Left renal pelvis (tissue), 4 donors: ENCODE results near the gene JPT2. TPM values are rescaled to one million over a fixed set of nuclear protein-coding genes. Genes with fewer than 3 reads are reported as not detected.
"Not testable (repeated sequence)": the region's sequence is repeated elsewhere in the genome, so short reads cannot be mapped to it uniquely, and the experiment has no call there.

Experiments used
- DNase-seq, 4 donors: peaks; one replicate each; pipeline ENCODE4 v3.0.0-alpha.2; 2013; ENCODE audit warnings: low read depth in 4 of 4, low spot score in 3 of 4
- polyA plus RNA-seq, 4 donors: library from polyadenylated mRNA; unstranded; fragments of 120-200 nt; gene quantifications; one replicate each; pipeline ENCODE4 v1.2.1, GENCODE V29; 2013; ENCODE audit not compliant: insufficient read length in 4 of 4

Gene JPT2
- polyA plus RNA-seq, 4 donors = 49.3 to 88.7 (median 87.9) TPM

- peak; percentile 69 to 89 (median 82) for DNase-seq
These were observed 27.8 kb downstream of the JPT2 start, which contains the start of gene MAPK8IP3 for GRCh38 chr16:1705688-1706385. Gene MAPK8IP3 (plus strand): TSS chr16:1706195. CDS start chr16:1706340, 145 bp downstream.

DNA sequence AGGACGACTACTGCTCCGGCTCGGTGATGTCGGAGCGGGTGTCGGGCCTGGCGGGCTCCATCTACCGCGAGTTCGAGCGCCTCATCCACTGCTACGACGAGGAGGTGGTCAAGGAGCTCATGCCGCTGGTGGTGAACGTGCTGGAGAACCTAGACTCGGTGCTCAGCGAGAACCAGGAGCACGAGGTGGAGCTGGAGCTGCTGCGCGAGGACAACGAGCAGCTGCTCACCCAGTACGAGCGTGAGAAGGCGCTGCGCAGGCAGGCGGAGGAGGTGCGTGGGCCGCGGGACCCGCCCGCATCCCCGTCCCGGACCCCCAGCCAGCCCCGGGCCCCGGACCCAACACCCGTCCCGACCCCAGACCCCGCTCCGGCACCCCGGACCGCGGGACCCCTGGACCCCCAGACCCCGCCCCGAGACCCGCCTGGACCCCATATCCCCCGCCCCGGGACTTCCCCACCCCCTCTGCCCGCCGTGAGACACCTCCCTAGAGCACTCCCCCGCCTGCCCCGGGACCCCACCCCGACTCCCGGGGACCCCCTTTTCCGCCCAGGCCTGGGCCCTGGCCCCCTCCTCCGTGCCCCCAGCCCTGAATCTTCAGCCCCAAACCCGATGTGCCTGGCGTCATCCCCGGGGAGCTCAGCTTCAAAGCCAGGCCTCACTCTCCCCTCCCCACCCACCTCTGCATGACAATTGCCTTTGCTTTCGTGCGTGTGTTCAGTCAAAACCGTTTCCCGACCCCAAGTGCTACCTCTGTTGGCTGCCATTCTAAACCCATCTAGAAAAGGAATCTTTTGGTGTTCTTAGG is 28.5 kb downstream of the JPT2 start:
- no peak for DNase-seq

DNA sequence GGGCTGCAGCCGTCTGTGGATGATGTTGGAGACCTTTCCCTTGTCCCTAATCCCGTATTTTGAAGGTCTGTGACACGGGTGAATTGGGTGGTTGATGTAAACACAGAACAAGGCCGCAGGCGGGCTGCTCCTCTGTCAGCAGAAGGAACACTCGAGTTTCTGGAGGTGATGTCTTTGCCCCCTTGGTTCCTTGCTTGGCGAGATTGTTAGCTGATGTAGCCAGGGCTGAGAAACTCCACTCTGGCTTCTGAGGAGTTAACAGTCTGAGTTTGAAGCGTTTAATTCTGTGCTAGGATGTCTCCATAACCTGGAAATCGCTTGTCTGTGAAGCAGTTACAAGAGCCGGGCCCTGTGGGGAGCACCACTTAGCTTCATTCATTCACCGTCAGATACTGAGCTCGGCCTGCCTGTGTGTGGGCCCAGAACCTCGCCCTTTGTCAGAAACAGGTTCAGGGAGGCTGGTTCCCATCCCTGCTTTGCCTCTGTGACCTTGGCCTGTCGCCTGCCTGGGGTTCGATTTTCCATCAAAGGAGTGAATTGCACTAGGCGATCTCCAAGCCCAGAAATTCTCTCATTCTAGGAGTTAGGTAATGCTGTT is 29.2 kb downstream of the JPT2 start:
- DNase-seq = no peak

DNA sequence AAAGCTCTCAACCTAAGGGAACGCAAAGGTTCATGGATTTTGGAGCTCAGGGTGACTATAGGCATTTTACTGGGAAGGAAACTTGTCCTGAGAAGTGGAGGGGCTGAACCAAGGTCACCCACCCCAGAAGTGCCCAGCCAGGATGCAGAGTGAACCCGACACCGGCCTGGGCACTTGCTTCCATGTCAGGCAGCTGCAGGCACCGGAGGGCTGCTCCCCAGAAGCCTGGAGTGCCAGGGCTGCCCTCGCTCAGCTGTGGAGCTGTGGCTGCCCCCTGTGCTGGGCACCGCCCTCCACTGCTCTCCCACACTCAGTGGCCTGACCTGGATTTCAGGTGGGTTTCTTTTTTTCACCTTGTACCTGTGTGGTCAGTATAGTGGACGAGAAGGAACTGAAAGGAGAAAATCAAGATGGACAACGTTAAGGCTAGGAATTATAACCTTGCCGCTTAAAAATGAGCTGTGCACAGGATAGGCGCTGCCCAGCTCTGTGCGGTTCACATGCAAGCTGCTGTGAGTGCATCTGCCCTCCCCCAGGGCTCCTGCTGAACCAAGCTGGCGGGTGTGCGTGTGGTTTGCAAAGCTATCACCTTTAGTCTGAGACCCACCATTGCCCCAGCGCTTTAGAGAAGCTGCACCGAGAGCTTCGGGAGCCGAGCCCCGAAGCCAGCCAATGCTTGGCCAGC is 30.1 kb downstream of the JPT2 start:
- no peak for DNase-seq

DNA sequence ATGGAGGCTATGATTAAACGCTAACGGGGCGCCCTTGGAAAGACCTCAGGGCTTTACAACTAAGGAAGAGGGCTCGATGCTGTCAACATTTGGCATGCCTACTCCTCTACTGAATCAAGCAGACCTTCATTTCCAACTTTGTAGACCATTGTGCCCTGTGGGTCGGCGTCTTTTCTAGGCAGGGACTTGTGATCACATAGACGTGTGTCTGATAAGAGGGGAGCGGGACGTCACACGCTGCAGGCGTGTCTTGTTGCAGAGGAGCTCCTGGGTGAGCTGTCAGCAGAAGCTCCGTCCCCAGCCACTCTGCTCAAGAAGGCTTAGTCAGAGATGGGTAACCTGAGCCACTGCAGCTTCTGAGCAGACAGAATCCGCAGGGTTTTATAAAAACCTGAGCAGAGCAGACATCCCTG is 30.7 kb downstream of the JPT2 start:
- DNase-seq = no peak

- no peak for DNase-seq
These were observed 31.3 kb downstream of the JPT2 start for GRCh38 chr16:1709356-1709755.

DNA sequence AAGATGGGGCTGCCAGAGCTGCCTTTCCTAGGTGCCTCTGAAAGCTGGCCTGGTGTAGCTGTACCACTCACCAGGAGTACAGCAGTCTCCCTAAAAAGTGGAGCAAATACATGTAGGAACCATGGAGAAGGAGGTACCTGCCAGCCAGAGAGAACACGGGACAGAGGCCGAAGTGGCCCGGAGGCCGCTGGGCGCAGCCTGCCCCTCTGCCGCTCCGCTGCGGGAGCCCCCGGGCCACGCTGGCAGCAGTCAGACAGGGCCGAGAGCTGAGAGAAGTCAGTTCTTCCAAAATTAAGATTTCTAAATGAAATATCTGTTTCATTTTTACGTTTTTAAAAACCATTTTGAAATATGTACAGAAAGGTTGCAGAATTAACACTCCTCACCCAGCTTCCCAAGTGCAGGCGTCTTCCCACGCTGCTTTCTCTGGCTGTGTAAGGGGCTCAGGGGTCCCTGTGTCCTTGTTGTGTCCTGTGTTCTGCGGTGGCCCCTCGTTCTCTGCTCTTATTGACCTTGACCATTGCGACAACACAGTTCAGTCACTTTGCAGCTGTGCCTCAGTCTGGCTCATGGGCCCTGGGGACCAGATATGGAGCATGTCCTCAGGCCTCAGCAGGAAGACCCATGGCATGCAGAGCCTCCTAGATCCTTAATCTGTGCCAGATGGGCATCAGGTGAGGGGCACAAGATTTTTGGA is 32.9 kb downstream of the JPT2 start:
- DNase-seq = no peak

GRCh38 chr16:1712791-1713261 is 34.7 kb downstream of the JPT2 start:
- no peak for DNase-seq

GRCh38 chr16:1713331-1713730 is 35.3 kb downstream of the JPT2 start:
- no peak for DNase-seq

DNA sequence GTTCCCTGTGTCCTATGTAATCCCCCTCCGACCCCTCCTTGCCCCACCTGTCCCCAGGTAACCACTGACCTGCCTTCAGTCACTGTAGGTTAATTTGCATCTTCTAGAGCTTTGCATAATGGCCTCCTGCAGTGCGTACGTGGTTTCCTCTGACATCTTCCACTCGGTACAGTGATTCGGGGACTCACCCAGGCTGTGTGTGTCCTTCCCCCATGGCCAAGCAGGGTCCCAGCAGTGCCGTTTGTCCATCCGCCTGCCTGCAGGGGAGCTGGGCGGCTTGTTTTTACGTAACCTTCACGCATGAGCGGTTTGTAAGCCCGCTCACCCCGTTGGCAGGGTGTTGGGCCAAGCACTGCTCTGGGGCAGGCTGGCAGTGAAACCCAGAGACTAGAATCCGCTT is 35.9 kb downstream of the JPT2 start:
- DNase-seq = no peak

- DNase-seq = no peak
These were observed 37.1 kb downstream of the JPT2 start for GRCh38 chr16:1715220-1715619.

DNA sequence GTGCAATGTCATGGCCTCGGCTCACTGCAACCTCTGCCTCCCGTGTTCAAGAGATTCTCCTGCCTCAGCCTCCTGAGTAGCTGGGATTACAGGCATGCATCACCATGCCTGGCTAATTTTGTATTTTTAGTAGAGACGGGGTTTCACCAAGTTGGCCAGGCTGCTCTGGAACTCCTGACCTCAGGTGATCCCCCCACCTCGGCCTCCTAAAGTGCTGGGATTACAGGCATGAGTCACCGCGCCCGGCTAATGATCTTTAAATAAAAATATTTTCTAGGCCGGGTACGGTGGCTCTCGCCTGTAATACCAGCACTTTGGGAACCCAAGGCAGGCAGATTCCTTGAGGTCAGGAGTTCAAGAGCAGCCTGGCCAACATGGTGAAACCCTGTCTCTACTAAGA is 40.2 kb downstream of the JPT2 start:
- DNase-seq = not testable (repeated sequence)

DNA sequence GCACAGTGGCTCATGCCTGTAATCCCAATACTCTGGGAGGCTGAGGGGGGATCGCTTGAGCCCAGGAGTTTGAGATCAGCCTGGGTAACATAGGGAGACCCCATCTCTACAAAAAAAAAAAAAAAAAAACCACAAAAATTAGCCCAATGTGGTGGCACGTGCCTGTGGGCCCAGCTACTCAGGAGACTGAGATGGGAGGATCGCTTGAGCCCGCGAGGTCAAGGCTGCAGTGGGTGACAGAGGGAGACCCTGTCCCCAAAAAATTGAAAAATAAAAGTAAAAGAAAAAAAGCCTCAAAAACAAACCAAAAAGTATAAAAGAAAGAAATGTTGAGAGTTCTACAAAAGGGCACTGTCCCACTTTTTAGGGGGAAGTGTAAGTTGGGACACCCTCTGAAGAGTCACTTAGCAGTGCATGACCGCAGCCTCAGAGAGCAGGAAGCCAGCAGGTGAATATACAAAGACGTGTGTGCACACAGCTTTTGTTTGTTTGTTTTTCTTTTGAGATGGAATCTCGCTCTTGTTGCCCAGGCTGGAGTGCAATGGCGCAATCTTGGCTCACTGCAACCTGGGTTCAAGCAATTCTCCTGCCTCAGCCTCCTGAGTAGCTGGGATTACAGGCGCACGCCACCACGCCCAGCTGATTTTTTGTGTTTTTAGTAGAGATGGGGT is 41.6 kb downstream of the JPT2 start:
- DNase-seq = not testable (repeated sequence)

- no peak for DNase-seq
These were observed 43.3 kb downstream of the JPT2 start for GRCh38 chr16:1721372-1721771.

GRCh38 chr16:1723450-1724147 is 45.5 kb downstream of the JPT2 start:
- DNase-seq = no peak

DNA sequence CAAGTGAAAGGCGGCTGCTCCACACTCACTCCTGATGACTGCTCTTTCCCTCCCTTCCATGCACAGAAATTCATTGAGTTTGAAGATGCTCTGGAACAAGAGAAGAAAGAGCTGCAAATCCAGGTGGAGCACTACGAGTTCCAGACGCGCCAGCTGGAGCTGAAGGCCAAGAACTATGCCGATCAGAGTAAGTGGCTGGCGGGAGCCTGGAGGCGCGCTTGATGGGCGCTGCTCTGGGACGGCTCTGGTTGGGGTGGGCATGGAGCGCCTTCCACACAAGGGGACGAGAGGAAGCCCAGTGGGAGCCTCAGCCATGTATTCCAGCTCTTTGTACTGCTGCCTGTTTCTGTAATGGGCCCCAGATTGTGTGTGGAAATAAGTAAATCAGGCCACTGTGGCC is 46.4 kb downstream of the JPT2 start:
- DNase-seq = no peak

DNA sequence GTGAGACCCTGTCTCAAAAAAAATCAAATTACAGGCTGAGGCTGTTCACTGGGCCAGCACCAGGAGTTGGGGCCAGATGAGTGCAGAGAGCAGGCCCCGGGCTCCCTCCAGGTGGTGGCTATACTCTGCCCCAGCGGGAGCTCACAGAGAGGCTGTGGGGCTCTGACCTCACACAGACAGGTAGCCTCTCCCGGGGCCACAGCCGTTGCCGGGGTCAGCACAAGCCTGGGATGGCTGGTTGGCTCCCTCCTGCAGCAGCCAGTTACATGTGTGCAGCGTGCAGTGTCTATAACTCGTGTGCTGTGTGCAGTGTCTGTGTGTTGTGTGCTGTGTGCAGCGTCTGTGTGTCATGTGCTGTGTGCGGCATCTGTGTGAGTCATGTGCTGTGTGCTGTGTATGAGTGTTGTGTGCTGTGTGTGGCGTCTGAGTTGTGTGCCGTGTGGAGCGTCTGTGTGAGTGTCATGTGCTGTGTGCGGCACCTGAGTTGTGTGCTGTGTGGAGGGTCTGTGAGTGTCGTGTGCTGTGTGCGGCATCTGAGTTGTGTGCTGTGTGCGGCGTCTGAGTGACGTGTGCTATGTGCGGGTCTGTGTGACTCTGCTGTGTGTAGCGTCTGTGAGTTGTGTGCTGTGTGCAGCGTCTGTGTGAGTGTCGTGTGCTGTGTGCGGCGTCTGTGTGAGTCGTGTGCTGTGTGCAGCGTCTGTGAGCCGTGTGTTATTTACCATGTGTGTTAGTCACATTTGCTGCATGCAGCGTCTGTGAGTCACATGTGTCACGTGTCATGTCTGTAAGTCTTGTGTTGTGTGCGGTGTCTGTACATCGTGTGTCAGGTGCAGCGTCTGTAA is 48.8 kb downstream of the JPT2 start:
- DNase-seq = no peak
